HepG2 (cell line): ENCODE results near the gene EEFSEC. TPM values are rescaled to one million over a fixed set of nuclear protein-coding genes. Genes with fewer than 3 reads are reported as not detected.

Experiments
- ATAD3A ChIP-seq: sonication (generic); formaldehyde crosslinking; IDR thresholded peaks from 2 replicates; pipeline ENCODE4 v1.4.0; 2020; ENCODE audit warnings: missing genetic modification reagents
- CERS6 ChIP-seq: sonication (generic); formaldehyde crosslinking; IDR thresholded peaks from 2 replicates; pipeline ENCODE4 v1.5.0; 2020; ENCODE audit warnings: missing genetic modification reagents
- DBP ChIP-seq: sonication (generic); formaldehyde crosslinking; IDR thresholded peaks from 2 replicates; pipeline ENCODE4 v1.4.0; 2020; ENCODE audit warnings: missing genetic modification reagents; ENCODE audit errors: not compliant biosample characterization
- DR1 ChIP-seq: sonication (generic); formaldehyde crosslinking; IDR thresholded peaks from 2 replicates; pipeline ENCODE4 v1.8.0; 2021; ENCODE audit warnings: mild to moderate bottlenecking, missing genetic modification reagents, inconsistent platforms
- FOSL1 ChIP-seq: sonication (generic); formaldehyde crosslinking; IDR thresholded peaks from 2 replicates; pipeline ENCODE4 v1.9.0; 2021; ENCODE audit warnings: missing genetic modification reagents, borderline replicate concordance
- HOXA9 ChIP-seq: sonication (generic); formaldehyde crosslinking; IDR thresholded peaks from 2 replicates; pipeline ENCODE4 v1.8.1; 2022; ENCODE audit warnings: missing genetic modification reagents, mild to moderate bottlenecking, moderate library complexity, borderline replicate concordance
- NBN ChIP-seq: fragments of 450-650 bp; conservative IDR thresholded peaks from 2 replicates; pipeline ENCODE4 v1.6.1; 2017
- SAP130 ChIP-seq: IDR thresholded peaks from 2 replicates; pipeline ENCODE4 v1.6.1; 2016; ENCODE audit warnings: low read depth
- SCMH1 ChIP-seq: sonication (generic); formaldehyde crosslinking; IDR thresholded peaks from 2 replicates; pipeline ENCODE4 v1.9.0; 2021; ENCODE audit warnings: missing genetic modification reagents, mild to moderate bottlenecking, borderline replicate concordance
- SMAD3 ChIP-seq: sonication (generic); formaldehyde crosslinking; IDR thresholded peaks from 2 replicates; pipeline ENCODE4 v1.4.0; 2020; ENCODE audit warnings: missing genetic modification reagents
- SOX5 ChIP-seq: IDR thresholded peaks from 2 replicates; pipeline ENCODE4 v1.6.1; 2016; ENCODE audit warnings: borderline replicate concordance
- SP2 ChIP-seq: sonication (generic); formaldehyde crosslinking; IDR thresholded peaks from 2 replicates; pipeline ENCODE4 v1.5.1; 2020; ENCODE audit warnings: mild to moderate bottlenecking, missing genetic modification reagents
- STAG1 ChIP-seq: sonication (generic); formaldehyde crosslinking; IDR thresholded peaks from 2 replicates; pipeline ENCODE4 v1.4.0; 2020; ENCODE audit warnings: missing genetic modification reagents
- TFDP2 ChIP-seq: sonication (generic); formaldehyde crosslinking; IDR thresholded peaks from 2 replicates; pipeline ENCODE4 v1.4.0; 2020; ENCODE audit warnings: missing genetic modification reagents
- TSC22D2 ChIP-seq: sonication (generic); formaldehyde crosslinking; IDR thresholded peaks from 2 replicates; pipeline ENCODE4 v1.5.1; 2020; ENCODE audit warnings: missing genetic modification reagents, mild to moderate bottlenecking, borderline replicate concordance
- ZNF18 ChIP-seq: sonication (generic); formaldehyde crosslinking; IDR thresholded peaks from 2 replicates; pipeline ENCODE4 v1.8.0; 2022; ENCODE audit warnings: mild to moderate bottlenecking, missing genetic modification reagents; ENCODE audit not compliant: insufficient replicate concordance
- ZNF235 ChIP-seq: sonication (generic); formaldehyde crosslinking; IDR thresholded peaks from 2 replicates; pipeline ENCODE4 v1.8.1; 2023; ENCODE audit warnings: mild to moderate bottlenecking, missing genetic modification reagents, borderline replicate concordance
- ZNF292 ChIP-seq: sonication (generic); formaldehyde crosslinking; IDR thresholded peaks from 2 replicates; pipeline ENCODE4 v1.8.1; 2022; ENCODE audit warnings: mild to moderate bottlenecking, low read depth, missing genetic modification reagents, borderline replicate concordance
- ZNF34 ChIP-seq: sonication (generic); formaldehyde crosslinking; IDR thresholded peaks from 2 replicates; pipeline ENCODE4 v1.4.0; 2020; ENCODE audit warnings: mild to moderate bottlenecking, missing genetic modification reagents, borderline replicate concordance
- ZNF512B ChIP-seq: sonication (generic); formaldehyde crosslinking; IDR thresholded peaks from 2 replicates; pipeline ENCODE4 v1.5.1; 2020; ENCODE audit warnings: missing genetic modification reagents, mild to moderate bottlenecking, borderline replicate concordance
- ZNF639 ChIP-seq: conservative IDR thresholded peaks from 2 replicates; pipeline ENCODE4 v1.6.1; 2018; ENCODE audit warnings: missing genetic modification reagents
- ZSCAN30 ChIP-seq: sonication (generic); formaldehyde crosslinking; IDR thresholded peaks from 2 replicates; pipeline ENCODE4 v1.5.0; 2020; ENCODE audit warnings: mild to moderate bottlenecking, missing genetic modification reagents
- polyA plus RNA-seq, 8 experiments: library from polyadenylated mRNA; depleted of rRNA in 3 of 8; stranded (reverse) in 7 of 8; unstranded in 1 of 8; fragments of >200 nt; fragmentation: Illumina TruSeq in 4 of 8; extraction: Trizol in 4 of 8; gene quantifications; 2 replicates each; pipeline versions ENCODE4 v1.2.1 to v1.2.3, GENCODE V29; 2011 to 2016; ENCODE audit warnings: low read depth in 4 of 8, missing spikeins in 1 of 8, mixed read lengths in 1 of 8; ENCODE audit not compliant: insufficient read depth in 1 of 8
- total RNA-seq, 5 experiments: library from RNA; depleted of rRNA; stranded (reverse); fragments of >200 nt; fragmentation: Illumina TruSeq; extraction: Trizol; gene quantifications; 2 replicates each; pipeline ENCODE4 v1.2.3, GENCODE V29; 2016; ENCODE audit warnings: low read depth in 1 of 5

EEFSEC gene
- total and polyA plus RNA-seq, 2 of the 13 experiments (the other 11 are each of a cell fraction or from before 2014, with no cell fraction given), result 6.4 to 24.2 TPM

- TF ChIP-seq ZNF639 (CRISPR knock-in tag), result no peak
- no peak for TF ChIP-seq ATAD3A (CRISPR knock-in tag)
- TF ChIP-seq NBN, result no peak
- TF ChIP-seq SMAD3 (CRISPR knock-in tag), result no peak
- TF ChIP-seq DBP (CRISPR knock-in tag), result no peak
- no peak for TF ChIP-seq FOSL1
- peak; percentile 45; the same call in 1 of the 2 replicates for TF ChIP-seq SAP130
- no peak for TF ChIP-seq SP2 (CRISPR knock-in tag)
- 0 out of 2 replicates have a peak, but pooled peaks have one; percentile 37 for TF ChIP-seq SOX5 (CRISPR knock-in tag)
- no peak; the same call in 1 of the 2 replicates for TF ChIP-seq ZNF292 (CRISPR knock-in tag)
- TF ChIP-seq TSC22D2, result no peak
- TF ChIP-seq SCMH1 (CRISPR knock-in tag), result no peak
- TF ChIP-seq DR1 (CRISPR knock-in tag), result no peak
- no peak for TF ChIP-seq CERS6 (CRISPR knock-in tag)
- no peak for TF ChIP-seq ZNF512B (CRISPR knock-in tag)
- no peak for TF ChIP-seq ZNF34
- peak; percentile 46; the same call in 1 of the 2 replicates for TF ChIP-seq TFDP2 (CRISPR knock-in tag)
- no peak for TF ChIP-seq ZSCAN30 (CRISPR knock-in tag)
- TF ChIP-seq ZNF18 (CRISPR knock-in tag), result no peak
- no peak for TF ChIP-seq ZNF235 (CRISPR knock-in tag)
- TF ChIP-seq STAG1 (CRISPR knock-in tag), result no peak
- no peak for TF ChIP-seq HOXA9 (CRISPR knock-in tag)
These were observed 207.5 kb downstream of the EEFSEC start (continued) for GRCh38 chr3:128360705-128361271.
